ENCODE data around the gene PKD2L2. TPM values are rescaled to one million over a fixed set of nuclear protein-coding genes. Genes with fewer than 3 reads are reported as not detected.

The PKD2L2 gene
- total and polyA plus RNA-seq, 4 donors = 0.21 to 0.63 TPM; not detected in 2

Other genes with a start within 250 kb of the PKD2L2 start
- 10 to 100 TPM; 10.6 to 12.5 TPM for gene KLHL3, start 153.4 kb upstream of the PKD2L2 start, total RNA-seq
- 10 to 100 TPM in 1 of 2 donors, 1 to 10 TPM in 1; 8.9 to 12.6 TPM for gene KLHL3, start 153.4 kb upstream of the PKD2L2 start, polyA plus RNA-seq (ENCODE audit: insufficient read length in 2 of 2)
- gene HNRNPA0, start 135.1 kb upstream of the PKD2L2 start, total RNA-seq = 10 to 100 TPM; 15.0 to 24.5 TPM
- 10 to 100 TPM; 62.5 to 69.4 TPM for gene HNRNPA0, start 135.1 kb upstream of the PKD2L2 start, polyA plus RNA-seq (ENCODE audit: insufficient read length in 2 of 2)
- 1 to 10 TPM; 3.0 to 8.3 TPM for gene MYOT, start 21.6 kb upstream of the PKD2L2 start, total RNA-seq
- 1 to 10 TPM; 5.0 to 6.9 TPM for gene MYOT, start 21.6 kb upstream of the PKD2L2 start, polyA plus RNA-seq (ENCODE audit: insufficient read length in 2 of 2)
- 10 to 100 TPM; 39.5 to 92.9 TPM for gene FAM13B, start 143.6 kb downstream of the PKD2L2 start, total RNA-seq
- gene FAM13B, start 143.6 kb downstream of the PKD2L2 start, polyA plus RNA-seq (ENCODE audit: insufficient read length in 2 of 2) = 10 to 100 TPM; 65.2 to 79.0 TPM
- not detected for gene WNT8A, start 194.6 kb downstream of the PKD2L2 start, total RNA-seq
- gene WNT8A, start 194.6 kb downstream of the PKD2L2 start, polyA plus RNA-seq (ENCODE audit: insufficient read length in 2 of 2) = under 1 TPM; 0.22 to 0.30 TPM
- 10 to 100 TPM; 17.0 to 21.0 TPM for gene NME5, start 250.0 kb downstream of the PKD2L2 start, total RNA-seq
- gene NME5, start 250.0 kb downstream of the PKD2L2 start, polyA plus RNA-seq (ENCODE audit: insufficient read length in 2 of 2) = 10 to 100 TPM; 23.8 to 24.4 TPM

Data from spinal cord (tissue), 4 donors.